ENCODE measurements around the gene LRCH3. TPM values are rescaled to one million over a fixed set of nuclear protein-coding genes. Genes with fewer than 3 reads are reported as not detected.
A peak's percentile ranks its signal among the peaks of the same experiment; 100 is the strongest.

Gene LRCH3
- total RNA-seq, 1 donor from 2014 or later, result 70.2 TPM

DNA sequence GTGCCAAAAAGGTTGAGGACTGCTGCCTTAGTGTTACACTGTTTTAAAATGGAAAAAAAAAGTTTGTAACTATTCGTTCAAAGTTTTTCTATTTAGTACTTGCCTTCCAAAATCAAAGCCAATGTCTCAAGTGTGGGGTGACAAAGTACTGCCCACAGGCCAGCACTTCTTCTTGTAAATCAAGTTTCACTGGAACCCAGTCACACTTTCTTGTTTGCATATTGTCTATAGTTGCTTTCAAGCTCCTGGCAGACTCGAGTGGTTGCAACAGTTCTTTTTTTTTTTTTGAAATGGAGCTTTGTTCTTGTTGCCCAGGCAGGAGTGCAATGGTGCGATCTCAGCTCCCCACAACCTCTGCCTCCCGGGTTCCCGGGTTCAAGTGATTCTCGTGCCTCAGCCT, 83.6 kb downstream of the LRCH3 start:
- Mint-ChIP-seq H3K27ac (ENCODE audit: unreplicated experiment) (no peak overlapping the region), H3K9me3 (ENCODE audit: unreplicated experiment) (no peaks in the 10 kb centered on the region), H3K36me3 (ENCODE audit: unreplicated experiment) (peaks cover 48% of the 10 kb centered on the region)

DNA sequence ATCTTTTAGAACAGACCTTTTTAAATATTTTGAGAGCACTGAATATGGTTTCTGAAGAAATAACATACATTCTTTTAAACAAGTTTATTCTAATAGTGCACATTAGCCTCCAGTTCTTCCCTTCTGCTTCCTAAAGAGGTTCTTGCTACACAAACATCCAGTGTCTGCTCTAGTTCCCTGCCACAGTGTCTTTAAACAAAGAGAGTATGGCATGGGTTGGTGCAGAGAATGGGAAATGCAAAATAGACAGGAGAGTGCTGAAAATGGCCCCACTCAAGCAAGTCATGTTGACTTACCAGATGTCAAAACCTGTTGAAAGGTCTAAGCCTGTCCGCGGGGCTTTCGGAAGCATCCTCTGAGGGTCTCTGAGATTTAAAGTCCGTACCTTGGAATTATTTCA, 86.8 kb downstream of the LRCH3 start:
- DNase-seq (ENCODE audit: extremely low spot score, unreplicated experiment), result no peak
- H3K36me3 Mint-ChIP-seq (ENCODE audit: unreplicated experiment), result peaks cover 41% of the 10 kb centered on the region
- H3K27me3 Mint-ChIP-seq (ENCODE audit: unreplicated experiment), result no peaks in the 10 kb centered on the region
- peaks cover 12% of the 10 kb centered on the region for H3K4me1 Mint-ChIP-seq (ENCODE audit: unreplicated experiment)
- no peak overlapping the region for H3K4me3 Mint-ChIP-seq (ENCODE audit: unreplicated experiment)
- TF ChIP-seq, protein P1, sequence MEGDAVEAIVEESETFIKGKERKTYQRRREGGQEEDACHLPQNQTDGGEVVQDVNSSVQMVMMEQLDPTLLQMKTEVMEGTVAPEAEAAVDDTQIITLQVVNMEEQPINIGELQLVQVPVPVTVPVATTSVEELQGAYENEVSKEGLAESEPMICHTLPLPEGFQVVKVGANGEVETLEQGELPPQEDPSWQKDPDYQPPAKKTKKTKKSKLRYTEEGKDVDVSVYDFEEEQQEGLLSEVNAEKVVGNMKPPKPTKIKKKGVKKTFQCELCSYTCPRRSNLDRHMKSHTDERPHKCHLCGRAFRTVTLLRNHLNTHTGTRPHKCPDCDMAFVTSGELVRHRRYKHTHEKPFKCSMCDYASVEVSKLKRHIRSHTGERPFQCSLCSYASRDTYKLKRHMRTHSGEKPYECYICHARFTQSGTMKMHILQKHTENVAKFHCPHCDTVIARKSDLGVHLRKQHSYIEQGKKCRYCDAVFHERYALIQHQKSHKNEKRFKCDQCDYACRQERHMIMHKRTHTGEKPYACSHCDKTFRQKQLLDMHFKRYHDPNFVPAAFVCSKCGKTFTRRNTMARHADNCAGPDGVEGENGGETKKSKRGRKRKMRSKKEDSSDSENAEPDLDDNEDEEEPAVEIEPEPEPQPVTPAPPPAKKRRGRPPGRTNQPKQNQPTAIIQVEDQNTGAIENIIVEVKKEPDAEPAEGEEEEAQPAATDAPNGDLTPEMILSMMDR (IDR thresholded peaks at IDR 0.05), result no peak
- no peaks in the 10 kb centered on the region for H3K9me3 Mint-ChIP-seq (ENCODE audit: unreplicated experiment)
- H3K27ac Mint-ChIP-seq (ENCODE audit: unreplicated experiment), result no peak overlapping the region

More for the DNA sequence above, 83.6 kb downstream of the LRCH3 start:
- Mint-ChIP-seq H3K27me3 (ENCODE audit: unreplicated experiment) (no peaks in the 10 kb centered on the region), H3K4me3 (ENCODE audit: unreplicated experiment) (no peak overlapping the region), H3K4me1 (ENCODE audit: unreplicated experiment) (no peaks in the 10 kb centered on the region)
- no peak for DNase-seq (ENCODE audit: extremely low spot score, unreplicated experiment)
- TF ChIP-seq, protein P1 (IDR thresholded peaks at IDR 0.05), result no peak

DNA sequence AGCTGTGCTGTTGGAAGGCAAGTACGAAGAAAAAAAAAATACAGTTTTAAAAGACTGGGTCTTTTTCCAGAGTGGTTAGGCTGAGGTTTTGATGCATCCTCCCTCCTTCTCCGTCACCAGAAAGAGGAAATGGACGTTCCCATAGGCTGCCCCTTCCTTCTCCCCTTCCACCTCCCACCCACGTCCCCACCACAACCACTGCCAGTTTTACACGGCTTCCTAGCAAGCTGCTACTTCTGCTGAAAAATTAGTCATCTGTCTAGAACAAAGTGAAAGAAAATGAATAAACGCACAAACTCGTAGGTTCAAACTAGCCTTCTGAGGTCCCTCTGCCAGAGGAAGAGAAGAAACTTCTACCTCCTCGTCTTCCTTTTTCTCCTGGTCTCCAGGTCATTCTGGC, 87.4 kb downstream of the LRCH3 start:
- peaks cover 12% of the 10 kb centered on the region for H3K4me1 Mint-ChIP-seq (ENCODE audit: unreplicated experiment)
- peaks cover 41% of the 10 kb centered on the region for H3K36me3 Mint-ChIP-seq (ENCODE audit: unreplicated experiment)
- H3K27ac Mint-ChIP-seq (ENCODE audit: unreplicated experiment), result no peak overlapping the region
- TF ChIP-seq, protein P1 (IDR thresholded peaks at IDR 0.05), result no peak
- H3K4me3 Mint-ChIP-seq (ENCODE audit: unreplicated experiment), result no peak overlapping the region
- H3K27me3 Mint-ChIP-seq (ENCODE audit: unreplicated experiment), result no peaks in the 10 kb centered on the region
- H3K9me3 Mint-ChIP-seq (ENCODE audit: unreplicated experiment), result no peaks in the 10 kb centered on the region
- no peak for DNase-seq (ENCODE audit: extremely low spot score, unreplicated experiment)

DNA sequence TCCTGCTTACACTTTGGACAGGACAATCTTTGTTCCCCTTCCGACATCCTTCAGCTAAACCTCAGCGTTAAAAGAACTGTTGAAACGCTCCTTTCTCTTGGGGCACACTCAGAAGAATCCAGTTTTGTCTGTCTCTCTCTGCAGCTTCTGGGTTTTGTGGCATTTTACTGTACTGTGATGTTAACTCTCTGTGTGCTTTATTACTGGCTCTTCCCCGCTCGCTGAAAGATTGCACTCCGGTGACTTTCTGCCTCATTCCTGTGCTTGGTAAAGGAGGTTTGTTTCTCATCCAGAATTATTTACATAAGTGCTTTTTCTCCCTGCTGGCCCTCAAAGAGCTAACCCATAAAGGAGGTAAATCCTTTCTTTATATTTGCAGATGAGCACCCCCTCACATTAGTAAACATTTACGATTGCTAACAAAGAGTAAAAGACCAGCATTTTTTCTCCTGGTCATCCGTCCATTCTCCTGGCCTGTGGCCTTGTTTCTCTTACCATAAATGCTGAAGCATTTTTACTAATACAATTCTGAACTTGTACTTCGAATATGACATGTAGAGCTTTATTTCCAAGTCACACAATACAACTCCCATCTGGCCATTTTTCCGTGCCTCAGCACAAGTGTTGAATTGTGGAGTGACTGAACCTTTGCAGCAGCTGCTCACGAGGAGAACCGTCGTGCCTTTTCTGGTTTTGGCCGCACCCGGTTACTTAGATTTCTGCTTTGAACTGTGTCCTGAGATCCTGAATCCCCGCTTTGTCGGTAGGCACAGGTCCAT, 89.6 kb downstream of the LRCH3 start:
- Mint-ChIP-seq H3K27me3 (ENCODE audit: unreplicated experiment) (no peaks in the 10 kb centered on the region), H3K27ac (ENCODE audit: unreplicated experiment) (no peak overlapping the region), H3K36me3 (ENCODE audit: unreplicated experiment) (peaks cover 42% of the 10 kb centered on the region), H3K9me3 (ENCODE audit: unreplicated experiment) (no peaks in the 10 kb centered on the region), H3K4me3 (ENCODE audit: unreplicated experiment) (no peak overlapping the region), H3K4me1 (ENCODE audit: unreplicated experiment) (peaks cover 12% of the 10 kb centered on the region)
- DNase-seq (ENCODE audit: extremely low spot score, unreplicated experiment), result no peak
- TF ChIP-seq, protein P1 (IDR thresholded peaks at IDR 0.05), result no peak

DNA sequence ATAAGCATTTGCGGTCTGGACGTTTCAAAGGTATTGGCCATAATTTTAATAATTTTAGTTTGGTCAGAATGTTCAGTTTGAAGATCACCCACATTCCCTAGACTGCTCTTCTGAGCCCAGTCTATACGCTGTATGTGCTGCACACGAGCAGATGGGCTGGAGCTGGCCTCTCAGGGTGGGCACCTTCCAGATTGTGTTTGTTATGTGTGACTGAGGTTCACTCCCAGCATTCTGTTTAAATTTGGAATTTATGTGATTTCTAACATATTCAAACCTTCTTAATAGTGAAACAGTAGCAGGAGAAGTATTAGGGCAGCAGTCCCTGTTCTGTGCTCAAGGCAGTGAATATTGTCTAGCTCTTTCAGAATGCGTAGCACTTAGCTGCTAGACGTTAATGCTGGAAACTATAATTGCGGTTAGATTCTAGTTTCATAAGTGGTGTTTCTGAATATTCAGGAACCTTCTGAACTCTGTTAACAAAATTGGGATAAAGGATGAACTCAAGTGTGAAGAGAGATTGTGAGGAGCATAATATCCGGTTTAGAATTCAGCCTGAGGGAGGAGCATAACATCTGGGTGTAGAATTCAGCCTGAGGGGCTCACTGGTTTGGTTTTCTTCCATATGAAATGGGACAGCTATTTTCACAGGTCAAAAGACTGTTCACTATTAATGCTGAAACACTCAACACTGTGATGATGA, 90.4 kb downstream of the LRCH3 start:
- Mint-ChIP-seq H3K9me3 (ENCODE audit: unreplicated experiment) (no peaks in the 10 kb centered on the region), H3K4me1 (ENCODE audit: unreplicated experiment) (peaks cover 12% of the 10 kb centered on the region), H3K27me3 (ENCODE audit: unreplicated experiment) (no peaks in the 10 kb centered on the region), H3K4me3 (ENCODE audit: unreplicated experiment) (no peak overlapping the region), H3K27ac (ENCODE audit: unreplicated experiment) (peak overlapping the region; percentile 4), H3K36me3 (ENCODE audit: unreplicated experiment) (peaks cover 43% of the 10 kb centered on the region)
- TF ChIP-seq, protein P1 (IDR thresholded peaks at IDR 0.05), result no peak
- DNase-seq (ENCODE audit: extremely low spot score, unreplicated experiment), result no peak
